Parathyroid adenoma (tissue), 2 donors: ENCODE data around the gene MBD1.

ENCODE experiments used
- H2AFZ ChIP-seq: fragments of 300-600 bp; sonication (generic); one replicate; pipeline ENCODE4 v1.7.0; 2017; ENCODE audit warnings: antibody characterized with exemption, mild to moderate bottlenecking
- H3K27ac ChIP-seq: fragments of 300-600 bp; sonication (generic); one replicate; pipeline ENCODE4 v1.7.0; 2017
- H3K27me3 ChIP-seq: fragments of 300-600 bp; sonication (generic); one replicate; pipeline ENCODE4 v1.7.0; 2017; ENCODE audit warnings: low read length; ENCODE audit not compliant: control insufficient read depth, insufficient read depth
- H3K36me3 ChIP-seq: fragments of 300-600 bp; sonication (generic); one replicate; pipeline ENCODE4 v1.7.0; 2017; ENCODE audit warnings: low read length; ENCODE audit not compliant: control insufficient read depth, insufficient read depth
- H3K4me1 ChIP-seq: fragments of 300-600 bp; sonication (generic); one replicate; pipeline ENCODE4 v1.7.0; 2017; ENCODE audit warnings: control low read depth
- H3K4me2 ChIP-seq: fragments of 300-600 bp; sonication (generic); one replicate; pipeline ENCODE4 v1.7.0; 2017; ENCODE audit warnings: low read length
- H3K4me3 ChIP-seq: fragments of 300-600 bp; sonication (generic); one replicate; pipeline ENCODE4 v1.7.0; 2017; ENCODE audit warnings: low read depth, low read length
- H3K79me2 ChIP-seq: fragments of 300-600 bp; sonication (generic); one replicate; pipeline ENCODE4 v1.7.0; 2017; ENCODE audit warnings: control low read depth
- H3K9ac ChIP-seq: fragments of 300-600 bp; sonication (generic); one replicate; pipeline ENCODE4 v1.7.0; 2017; ENCODE audit warnings: mild to moderate bottlenecking
- H3K9me3 ChIP-seq: fragments of 300-600 bp; sonication (generic); one replicate; pipeline ENCODE4 v1.7.0; 2017; ENCODE audit warnings: low read length; ENCODE audit not compliant: control insufficient read depth
- TF ChIP-seq, protein P1 (sequence below): fragments of 300-600 bp; sonication (generic); IDR thresholded peaks from one replicate; pipeline ENCODE4 v1.7.0; 2017; ENCODE audit warnings: antibody characterized with exemption, mild to moderate bottlenecking
- donor health status: primary hyperparathyroidism.

MBD1 gene

DNA sequence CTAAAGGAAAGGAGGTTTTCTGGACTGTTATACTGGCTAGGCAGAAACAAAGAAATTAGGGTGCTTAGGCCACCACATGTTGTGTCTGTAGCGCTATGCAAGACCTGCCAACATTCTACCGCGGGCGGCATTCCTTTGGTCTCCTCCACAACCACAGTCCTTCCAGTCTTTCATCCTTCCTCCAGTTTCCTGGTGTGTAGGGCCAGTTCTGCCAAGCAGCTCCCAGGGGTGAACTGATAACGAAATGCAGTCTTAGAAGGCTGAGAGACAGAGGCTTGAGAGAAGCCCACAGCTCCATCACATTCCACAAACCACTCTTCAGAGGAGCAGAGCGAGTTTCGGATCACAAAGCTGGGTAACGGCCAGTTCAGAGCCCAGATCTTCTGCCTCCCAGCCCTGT, 25.6 kb upstream of the MBD1 start:
- H3K4me3 ChIP-seq, result peak overlapping the region; percentile 67
- H3K9ac ChIP-seq, result no peak overlapping the region
- H3K36me3 ChIP-seq, result no peaks in the 10 kb centered on the region

DNA sequence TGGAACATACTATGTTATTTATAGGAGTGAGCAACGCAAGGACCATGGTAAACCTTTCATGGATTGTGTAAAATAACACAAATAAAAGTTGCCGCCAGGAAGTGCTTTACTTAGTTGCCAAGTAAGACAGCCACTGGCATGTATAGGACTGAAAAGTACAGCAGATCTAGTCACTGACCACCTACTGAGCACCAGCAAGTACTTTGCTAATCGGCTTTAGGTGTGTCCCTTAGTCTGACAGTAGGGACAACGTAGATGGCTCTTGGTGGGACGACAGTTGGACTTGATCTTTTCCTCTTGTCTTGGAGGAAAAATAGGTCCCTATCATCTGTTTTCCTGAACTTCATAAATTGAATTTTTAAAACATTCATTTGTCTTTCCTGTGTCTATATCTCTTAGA, 19.8 kb upstream of the MBD1 start:
- no peaks in the 10 kb centered on the region for H3K27me3 ChIP-seq
- H3K79me2 ChIP-seq, result no peaks in the 10 kb centered on the region
- no peaks in the 10 kb centered on the region for H3K9me3 ChIP-seq
- no peak overlapping the region for H2AFZ ChIP-seq
- TF ChIP-seq, protein P1, sequence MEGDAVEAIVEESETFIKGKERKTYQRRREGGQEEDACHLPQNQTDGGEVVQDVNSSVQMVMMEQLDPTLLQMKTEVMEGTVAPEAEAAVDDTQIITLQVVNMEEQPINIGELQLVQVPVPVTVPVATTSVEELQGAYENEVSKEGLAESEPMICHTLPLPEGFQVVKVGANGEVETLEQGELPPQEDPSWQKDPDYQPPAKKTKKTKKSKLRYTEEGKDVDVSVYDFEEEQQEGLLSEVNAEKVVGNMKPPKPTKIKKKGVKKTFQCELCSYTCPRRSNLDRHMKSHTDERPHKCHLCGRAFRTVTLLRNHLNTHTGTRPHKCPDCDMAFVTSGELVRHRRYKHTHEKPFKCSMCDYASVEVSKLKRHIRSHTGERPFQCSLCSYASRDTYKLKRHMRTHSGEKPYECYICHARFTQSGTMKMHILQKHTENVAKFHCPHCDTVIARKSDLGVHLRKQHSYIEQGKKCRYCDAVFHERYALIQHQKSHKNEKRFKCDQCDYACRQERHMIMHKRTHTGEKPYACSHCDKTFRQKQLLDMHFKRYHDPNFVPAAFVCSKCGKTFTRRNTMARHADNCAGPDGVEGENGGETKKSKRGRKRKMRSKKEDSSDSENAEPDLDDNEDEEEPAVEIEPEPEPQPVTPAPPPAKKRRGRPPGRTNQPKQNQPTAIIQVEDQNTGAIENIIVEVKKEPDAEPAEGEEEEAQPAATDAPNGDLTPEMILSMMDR, result no peak
- H3K36me3 ChIP-seq, result no peaks in the 10 kb centered on the region
- H3K4me1 ChIP-seq, result peaks cover 2% of the 10 kb centered on the region
- no peak overlapping the region for H3K27ac ChIP-seq
- no peak overlapping the region for H3K4me3 ChIP-seq
- H3K9ac ChIP-seq, result no peak overlapping the region
- no peak overlapping the region for H3K4me2 ChIP-seq

More for the DNA sequence above, 25.6 kb upstream of the MBD1 start:
- Histone ChIP-seq H3K4me1 (peaks cover 13% of the 10 kb centered on the region), H2AFZ (peak overlapping the region; percentile 76), H3K27me3 (no peaks in the 10 kb centered on the region), H3K4me2 (peak overlapping the region; percentile 76), H3K9me3 (no peaks in the 10 kb centered on the region), H3K27ac (peak overlapping the region; percentile 67), H3K79me2 (no peaks in the 10 kb centered on the region)
- TF ChIP-seq, protein P1, result no peak

DNA sequence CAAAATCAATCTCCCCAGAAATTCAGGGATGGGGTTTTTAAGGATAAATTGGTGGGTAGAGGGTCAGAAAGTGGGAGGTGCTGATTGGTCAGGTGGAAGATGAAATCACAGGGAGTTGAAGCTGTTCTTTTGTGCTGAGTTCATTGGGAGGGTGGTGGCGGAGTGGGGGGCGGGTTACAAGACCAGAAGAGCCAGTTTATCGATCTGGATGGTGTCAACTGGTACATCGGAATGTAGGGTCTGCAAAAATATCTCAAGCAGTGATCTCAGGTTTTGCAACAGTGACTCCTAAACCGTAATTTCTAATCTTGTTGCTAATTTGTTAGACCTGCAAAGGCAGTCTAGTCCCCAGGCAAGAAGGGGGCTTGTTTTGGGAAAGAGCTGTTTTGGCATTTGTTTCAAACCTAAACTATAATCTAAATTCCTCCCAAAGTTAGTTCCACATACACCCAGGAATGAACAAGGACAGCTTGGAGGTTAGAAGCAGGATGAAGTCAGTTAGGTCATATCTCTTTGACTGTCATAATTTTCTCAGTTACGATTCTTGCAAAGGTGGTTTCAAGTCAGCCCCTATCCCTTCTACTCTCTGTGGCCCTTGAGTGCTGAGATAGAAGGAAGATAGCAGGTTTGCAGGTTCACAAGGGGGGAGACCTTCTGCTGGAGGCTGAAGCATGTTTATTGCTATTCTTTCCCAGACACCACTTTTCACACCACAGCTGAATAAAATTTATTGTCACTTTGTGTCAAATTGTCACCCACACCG, 18.5 kb upstream of the MBD1 start:
- Histone ChIP-seq H3K79me2 (no peaks in the 10 kb centered on the region), H3K27me3 (no peaks in the 10 kb centered on the region), H2AFZ (peak overlapping the region; percentile 42), H3K4me3 (no peak overlapping the region), H3K9ac (no peak overlapping the region), H3K9me3 (no peaks in the 10 kb centered on the region), H3K4me1 (peaks cover 2% of the 10 kb centered on the region), H3K4me2 (no peak overlapping the region), H3K27ac (peak overlapping the region; percentile 30), H3K36me3 (no peaks in the 10 kb centered on the region)
- TF ChIP-seq, protein P1, result no peak

DNA sequence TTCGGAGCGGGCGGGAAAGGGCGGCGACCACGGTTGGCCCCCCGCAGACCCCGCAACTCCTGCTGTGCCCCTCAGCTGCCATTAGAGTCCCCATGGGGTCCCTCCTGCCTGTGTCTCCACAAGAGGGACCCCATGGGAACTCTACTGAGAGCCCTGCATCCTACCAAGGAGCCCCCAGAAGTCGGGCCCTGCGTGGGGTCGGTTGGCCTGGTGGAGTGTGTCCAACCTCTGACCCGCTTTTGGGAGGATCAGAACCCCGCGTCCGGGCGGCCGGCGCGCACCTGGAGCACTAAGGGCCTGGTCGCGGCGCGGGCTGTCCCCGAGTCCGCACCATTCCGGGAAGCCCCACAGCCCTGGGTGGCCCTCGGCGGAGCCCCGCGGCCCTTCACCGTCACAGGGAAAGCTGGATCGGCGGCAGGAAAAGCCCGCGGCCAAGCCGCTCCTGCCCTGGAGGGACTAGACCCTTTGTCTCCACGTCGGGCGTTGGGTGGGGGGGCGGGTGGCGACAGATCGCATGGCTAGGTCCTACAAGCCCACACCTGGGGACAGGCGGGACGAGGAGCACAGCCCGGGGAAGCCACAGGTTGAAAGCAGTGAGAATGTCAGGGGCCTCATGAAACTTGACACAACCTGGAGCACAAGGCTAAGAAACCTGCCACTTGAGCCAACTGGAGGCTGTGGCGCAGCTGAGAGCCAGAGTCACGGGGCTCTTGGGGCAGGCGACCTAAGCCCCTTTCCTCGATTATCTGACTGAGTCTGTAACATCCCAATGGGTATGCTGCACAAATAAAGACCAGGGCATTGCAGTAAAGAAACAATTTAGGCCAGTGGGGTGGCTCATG, 17.3 kb upstream of the MBD1 start:
- TF ChIP-seq, protein P1, result no peak
- Histone ChIP-seq H3K27me3 (no peaks in the 10 kb centered on the region), H3K4me3 (peak overlapping the region; percentile 68), H3K4me2 (peak overlapping the region; percentile 95), H3K9me3 (no peaks in the 10 kb centered on the region), H3K79me2 (no peaks in the 10 kb centered on the region), H3K36me3 (no peaks in the 10 kb centered on the region), H3K27ac (no peak overlapping the region), H3K9ac (no peak overlapping the region), H3K4me1 (peaks cover 2% of the 10 kb centered on the region), H2AFZ (peak overlapping the region; percentile 88)
